H9 (cell line): ENCODE data around the gene RAPH1. TPM values are rescaled to one million over a fixed set of nuclear protein-coding genes. Genes with fewer than 3 reads are reported as not detected.

Experiments used
- DNase-seq: peaks from one replicate; pipeline ENCODE4 v3.0.0-alpha.2; 2017
- H2AFZ ChIP-seq: one replicate; pipeline ENCODE4 v1.6.1; 2013; ENCODE audit warnings: mild to moderate bottlenecking, low read length, control low read depth, moderate library complexity
- H2AK5ac ChIP-seq: 2 replicates; pipeline ENCODE4 v1.6.1; 2013; ENCODE audit warnings: low read length, control low read depth, mixed read lengths; ENCODE audit not compliant: insufficient read length
- H2BK120ac ChIP-seq: one replicate; pipeline ENCODE4 v1.6.1; 2013; ENCODE audit warnings: low read depth, mild to moderate bottlenecking, low read length, control low read depth, inconsistent platforms; ENCODE audit not compliant: poor library complexity, severe bottlenecking
- H2BK12ac ChIP-seq: 2 replicates; pipeline ENCODE4 v1.6.1; 2013; ENCODE audit warnings: low read length, control low read depth, mixed read lengths, low read depth; ENCODE audit not compliant: insufficient read length
- H2BK15ac ChIP-seq: 2 replicates; pipeline ENCODE4 v1.6.1; 2013; ENCODE audit warnings: low read depth, low read length, control low read depth
- H2BK20ac ChIP-seq: one replicate; pipeline ENCODE4 v1.6.1; 2013; ENCODE audit warnings: low read depth, mild to moderate bottlenecking, low read length, control low read depth, inconsistent platforms; ENCODE audit not compliant: poor library complexity, severe bottlenecking
- H2BK5ac ChIP-seq: 2 replicates; pipeline ENCODE4 v1.6.1; 2013; ENCODE audit warnings: low read length, control low read depth, mixed read lengths; ENCODE audit not compliant: insufficient read length
- H3K14ac ChIP-seq: 2 replicates; pipeline ENCODE4 v1.6.1; 2013; ENCODE audit warnings: low read length, control low read depth; ENCODE audit not compliant: insufficient read depth
- H3K18ac ChIP-seq: 2 replicates; pipeline ENCODE4 v1.6.1; 2013; ENCODE audit warnings: low read depth, mild to moderate bottlenecking, mixed read lengths, low read length, control low read depth; ENCODE audit not compliant: insufficient read length
- H3K23ac ChIP-seq: 2 replicates; pipeline ENCODE4 v1.6.1; 2013; ENCODE audit warnings: low read length, control low read depth, mixed read lengths, low read depth; ENCODE audit not compliant: insufficient read length
- H3K23me2 ChIP-seq: 2 replicates; pipeline ENCODE4 v1.6.1; 2013; ENCODE audit warnings: low read depth, mild to moderate bottlenecking, mixed read lengths, low read length, control low read depth; ENCODE audit not compliant: insufficient read length, poor library complexity, severe bottlenecking
- H3K27ac ChIP-seq: 2 replicates; pipeline ENCODE4 v1.5.1; 2013; ENCODE audit warnings: low read length, control low read depth, mixed read lengths, low read depth; ENCODE audit not compliant: insufficient read length
- H3K27me3 ChIP-seq: 2 replicates; pipeline ENCODE4 v1.6.1; 2013; ENCODE audit warnings: low read length, control low read depth, inconsistent platforms; ENCODE audit not compliant: insufficient read depth
- H3K4ac ChIP-seq: 2 replicates; pipeline ENCODE4 v1.6.1; 2013; ENCODE audit warnings: low read depth, mild to moderate bottlenecking, control low read depth, inconsistent platforms, low read length, moderate library complexity
- H3K4me1 ChIP-seq: 2 replicates; pipeline ENCODE4 v1.6.1; 2013; ENCODE audit warnings: low read length, control low read depth, inconsistent platforms; ENCODE audit not compliant: insufficient read depth
- H3K4me2 ChIP-seq: 2 replicates; pipeline ENCODE4 v1.6.1; 2013; ENCODE audit warnings: low read length, control low read depth, mixed read lengths; ENCODE audit not compliant: insufficient read length, insufficient read depth
- H3K56ac ChIP-seq: 2 replicates; pipeline ENCODE4 v1.6.1; 2013; ENCODE audit warnings: low read depth, mild to moderate bottlenecking, mixed read lengths, low read length, control low read depth; ENCODE audit not compliant: insufficient read length
- H3K79me1 ChIP-seq: 2 replicates; pipeline ENCODE4 v1.6.1; 2013; ENCODE audit warnings: low read depth, mild to moderate bottlenecking, moderate library complexity, low read length, control low read depth, inconsistent platforms; ENCODE audit not compliant: insufficient read depth, poor library complexity, severe bottlenecking
- H3K79me2 ChIP-seq: 2 replicates; pipeline ENCODE4 v1.6.1; 2013; ENCODE audit warnings: low read length, control low read depth, inconsistent platforms; ENCODE audit not compliant: insufficient read depth
- H3K9ac ChIP-seq: 2 replicates; pipeline ENCODE4 v1.6.1; 2013; ENCODE audit warnings: low read length, control low read depth, mixed read lengths; ENCODE audit not compliant: insufficient read length; ENCODE audit errors: extremely low read depth
- H3K9me3 ChIP-seq: one replicate; pipeline ENCODE4 v1.6.1; 2013; ENCODE audit warnings: low read depth, low read length, inconsistent platforms; ENCODE audit not compliant: control insufficient read depth
- H3T11ph ChIP-seq: one replicate; pipeline ENCODE4 v1.6.1; 2013; ENCODE audit warnings: mild to moderate bottlenecking, low read length, control low read depth, inconsistent platforms
- H4K20me1 ChIP-seq: one replicate; pipeline ENCODE4 v1.6.1; 2013; ENCODE audit not compliant: control insufficient read depth, insufficient read length, insufficient read depth
- H4K5ac ChIP-seq: 2 replicates; pipeline ENCODE4 v1.6.1; 2013; ENCODE audit warnings: low read depth, mild to moderate bottlenecking, mixed read lengths, low read length, control low read depth; ENCODE audit not compliant: insufficient read length
- H4K8ac ChIP-seq: replicated peaks from 2 replicates; pipeline ENCODE4 v1.6.1; 2013; ENCODE audit warnings: low read length, control low read depth, mixed read lengths, low read depth; ENCODE audit not compliant: insufficient read length
- H4K91ac ChIP-seq: 2 replicates; pipeline ENCODE4 v1.6.1; 2013; ENCODE audit warnings: low read depth, mild to moderate bottlenecking, moderate library complexity, mixed read lengths, low read length, control low read depth; ENCODE audit not compliant: insufficient read length
- H3K27ac Mint-ChIP-seq, 3 experiments: 2 replicates in 2 of 3; 3 replicates in 1 of 3; pipeline ENCODE4 v1.8.0; 2020 to 2021; ENCODE audit warnings: mixed read lengths in 3 of 3, mild to moderate bottlenecking in 1 of 3, moderate library complexity in 1 of 3
- H3K27me3 Mint-ChIP-seq: 2 replicates; pipeline ENCODE4 v1.8.0; 2021; ENCODE audit warnings: low read depth, mild to moderate bottlenecking, moderate library complexity, mixed read lengths
- H3K36me3 Mint-ChIP-seq, 3 experiments: 2 replicates in 2 of 3; 3 replicates in 1 of 3; pipeline ENCODE4 v1.8.0; 2020 to 2021; ENCODE audit warnings: low read depth in 3 of 3, mixed read lengths in 3 of 3; ENCODE audit not compliant: insufficient read depth in 1 of 3
- H3K4me1 Mint-ChIP-seq, 2 experiments: 2 replicates each; pipeline ENCODE4 v1.8.0; 2020; ENCODE audit warnings: mixed read lengths in 2 of 2
- H3K4me3 Mint-ChIP-seq, 2 experiments: 2 replicates in 1 of 2; 3 replicates in 1 of 2; pipeline ENCODE4 v1.8.0; 2020 to 2021; ENCODE audit warnings: mild to moderate bottlenecking in 2 of 2, mixed read lengths in 2 of 2, moderate library complexity in 1 of 2
- H3K9me3 Mint-ChIP-seq, 2 experiments: 2 replicates in 1 of 2; 3 replicates in 1 of 2; pipeline ENCODE4 v1.8.0; 2020; ENCODE audit warnings: mild to moderate bottlenecking in 2 of 2, mixed read lengths in 2 of 2, moderate library complexity in 1 of 2
- WGBS: extraction: QIAGEN DNeasy Blood & Tissue Kit; methylation state at CpG from one replicate; pipeline ENCODE4 v1.1.7; 2013; ENCODE audit warnings: missing lambda C conversion rate, low lambda C conversion rate, mixed read lengths; ENCODE audit not compliant: insufficient read length; ENCODE audit errors: extremely low coverage; 5-methylcytosine and 5-hydroxymethylcytosine counted together
- total RNA-seq: library from RNA; stranded (reverse); gene quantifications from 2 replicates; pipeline ENCODE4 v1.2.1, GENCODE V29; 2021
- TF ChIP-seq, protein P1 (sequence below): fragments of 200-600 bp; sonication (generic); conservative IDR thresholded peaks from 3 replicates; pipeline ENCODE4 v1.8.0; 2021; ENCODE audit warnings: antibody characterized with exemption, mild to moderate bottlenecking

The RAPH1 gene
- total RNA-seq, 1 experiment from 2014 or later: 17.1 TPM

DNA sequence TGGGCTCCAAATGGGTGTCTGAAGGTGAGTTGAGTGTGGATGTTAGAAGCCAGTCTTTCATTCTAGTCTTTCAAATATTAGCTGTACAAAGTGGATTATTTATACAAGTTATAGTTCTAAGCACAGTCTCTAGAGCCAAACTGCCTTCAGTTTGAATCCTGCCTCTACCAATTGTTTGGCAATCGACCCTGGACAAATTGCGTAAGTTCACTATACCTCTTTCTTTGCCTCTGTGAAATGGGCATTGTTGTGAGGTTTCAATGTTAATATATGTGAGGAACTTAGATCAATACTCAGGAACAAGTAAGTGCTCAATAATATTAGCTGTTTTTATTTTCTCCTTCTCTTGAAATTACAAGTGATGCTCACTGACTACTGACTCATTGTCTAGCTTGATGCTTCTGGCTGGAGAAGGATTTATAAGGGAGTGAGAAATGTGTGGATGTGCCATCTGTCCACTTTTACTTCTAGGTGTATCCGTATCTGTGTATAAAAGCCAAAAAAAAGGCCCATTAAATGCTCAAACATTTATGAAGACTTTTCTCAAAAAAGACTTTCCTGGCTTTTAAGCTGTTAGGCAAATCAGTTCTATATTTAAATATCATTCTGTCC lies 48.1 kb upstream of the RAPH1 start:
- Mint-ChIP-seq H3K27ac (no peak overlapping the region), H3K36me3 (no peaks in the 10 kb centered on the region), H3K4me1 (peaks cover 14 to 18% of the 10 kb centered on the region in 2 experiments), H3K4me3 (no peak overlapping the region), H3K27me3 (no peaks in the 10 kb centered on the region), H3K9me3 (no peaks in the 10 kb centered on the region)
- H3K9ac ChIP-seq: no peak overlapping the region
- H3K9me3 ChIP-seq: no peaks in the 10 kb centered on the region
- no peak for DNase-seq
- H3K23me2 ChIP-seq: no peaks in the 10 kb centered on the region
- no peak overlapping the region for H4K8ac ChIP-seq
- no peak overlapping the region for H4K91ac ChIP-seq
- no peak overlapping the region for H3K27ac ChIP-seq
- WGBS: no CpG with 5 or more reads among the region's 3 CpGs
- no peak overlapping the region for H3K56ac ChIP-seq
- H3T11ph ChIP-seq: no peak overlapping the region
- TF ChIP-seq, protein P1, sequence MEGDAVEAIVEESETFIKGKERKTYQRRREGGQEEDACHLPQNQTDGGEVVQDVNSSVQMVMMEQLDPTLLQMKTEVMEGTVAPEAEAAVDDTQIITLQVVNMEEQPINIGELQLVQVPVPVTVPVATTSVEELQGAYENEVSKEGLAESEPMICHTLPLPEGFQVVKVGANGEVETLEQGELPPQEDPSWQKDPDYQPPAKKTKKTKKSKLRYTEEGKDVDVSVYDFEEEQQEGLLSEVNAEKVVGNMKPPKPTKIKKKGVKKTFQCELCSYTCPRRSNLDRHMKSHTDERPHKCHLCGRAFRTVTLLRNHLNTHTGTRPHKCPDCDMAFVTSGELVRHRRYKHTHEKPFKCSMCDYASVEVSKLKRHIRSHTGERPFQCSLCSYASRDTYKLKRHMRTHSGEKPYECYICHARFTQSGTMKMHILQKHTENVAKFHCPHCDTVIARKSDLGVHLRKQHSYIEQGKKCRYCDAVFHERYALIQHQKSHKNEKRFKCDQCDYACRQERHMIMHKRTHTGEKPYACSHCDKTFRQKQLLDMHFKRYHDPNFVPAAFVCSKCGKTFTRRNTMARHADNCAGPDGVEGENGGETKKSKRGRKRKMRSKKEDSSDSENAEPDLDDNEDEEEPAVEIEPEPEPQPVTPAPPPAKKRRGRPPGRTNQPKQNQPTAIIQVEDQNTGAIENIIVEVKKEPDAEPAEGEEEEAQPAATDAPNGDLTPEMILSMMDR: no peak
- H2BK5ac ChIP-seq: no peak overlapping the region
- peaks cover 4% of the 10 kb centered on the region; the same call in 1 of the 2 replicates for H3K4me1 ChIP-seq
- no peaks in the 10 kb centered on the region for H3K27me3 ChIP-seq
- H4K20me1 ChIP-seq: no peaks in the 10 kb centered on the region
- no peak overlapping the region for H2BK20ac ChIP-seq
- no peak overlapping the region for H4K5ac ChIP-seq
- H2AK5ac ChIP-seq: no peak overlapping the region
- no peak overlapping the region for H3K23ac ChIP-seq
- H2BK120ac ChIP-seq: no peak overlapping the region
- H2BK15ac ChIP-seq: no peak overlapping the region
- H3K79me2 ChIP-seq: no peaks in the 10 kb centered on the region
- H2BK12ac ChIP-seq: no peak overlapping the region
- H3K14ac ChIP-seq: no peak overlapping the region
- no peaks in the 10 kb centered on the region for H3K79me1 ChIP-seq
- no peak overlapping the region for H3K4me2 ChIP-seq
- no peak overlapping the region for H3K18ac ChIP-seq
- no peak overlapping the region for H2AFZ ChIP-seq
- no peak overlapping the region for H3K4ac ChIP-seq
